ENCODE measurements around the gene CTNNA2. TPM values are rescaled to one million over a fixed set of nuclear protein-coding genes. Genes with fewer than 3 reads are reported as not detected.
"Not testable (repeated sequence)": the region's sequence is repeated elsewhere in the genome, so short reads cannot be mapped to it uniquely, and the experiment has no call there.

The CTNNA2 gene
- total RNA-seq, 1 donor from 2014 or later = 2.9 TPM

- DNase-seq (ENCODE audit: extremely low spot score in 2 of 2) = no peak
These were observed 568.1 kb downstream of the CTNNA2 start for GRCh38 chr2:80080957-80081356.

GRCh38 chr2:80086831-80087230 is 574.0 kb downstream of the CTNNA2 start:
- Histone ChIP-seq H3K36me3 (no peaks in the 10 kb centered on the region), H3K27ac (no peak overlapping the region), H3K9me3 (no peaks in the 10 kb centered on the region), H3K4me1 (no peaks in the 10 kb centered on the region), H3K27me3 (no peaks in the 10 kb centered on the region), H3K4me3 (no peak overlapping the region)
- TF ChIP-seq POLR2A (IDR thresholded peaks at IDR 0.05) = no peak
- no peak for TF ChIP-seq POLR2AphosphoS5 (IDR thresholded peaks at IDR 0.05; ENCODE audit: insufficient read depth in 1 of 2, low read depth in 1 of 2)
- TF ChIP-seq CTCF (IDR thresholded peaks at IDR 0.05) = no peak
- intact Hi-C loops (cut with DNase I) = no loop called here
- no peak for DNase-seq (ENCODE audit: extremely low spot score in 2 of 2)

More at GRCh38 chr2:80080957-80081356, 568.1 kb downstream of the CTNNA2 start:
- H3K27me3 ChIP-seq = no peaks in the 10 kb centered on the region
- intact Hi-C loops (cut with DNase I) = no loop called here
- no peaks in the 10 kb centered on the region for H3K9me3 ChIP-seq
- no peak overlapping the region for H3K27ac ChIP-seq
- no peaks in the 10 kb centered on the region for H3K4me1 ChIP-seq
- H3K4me3 ChIP-seq = peak overlapping the region in 1 of 2 donors; percentile 17
- no peaks in the 10 kb centered on the region for H3K36me3 ChIP-seq
- TF ChIP-seq POLR2A (IDR thresholded peaks at IDR 0.05) (no peak), CTCF (IDR thresholded peaks at IDR 0.05) (no peak), POLR2AphosphoS5 (IDR thresholded peaks at IDR 0.05; ENCODE audit: insufficient read depth in 1 of 2, low read depth in 1 of 2) (no peak)

GRCh38 chr2:80091237-80091636 is 578.4 kb downstream of the CTNNA2 start:
- no peak for DNase-seq (ENCODE audit: extremely low spot score in 2 of 2)
- H3K9me3 ChIP-seq = no peaks in the 10 kb centered on the region
- H3K36me3 ChIP-seq = no peaks in the 10 kb centered on the region
- no peaks in the 10 kb centered on the region for H3K4me1 ChIP-seq
- H3K27ac ChIP-seq = no peak overlapping the region
- no peaks in the 10 kb centered on the region for H3K27me3 ChIP-seq
- TF ChIP-seq POLR2A (IDR thresholded peaks at IDR 0.05) = no peak
- TF ChIP-seq POLR2AphosphoS5 (IDR thresholded peaks at IDR 0.05; ENCODE audit: insufficient read depth in 1 of 2, low read depth in 1 of 2) = no peak
- TF ChIP-seq CTCF (IDR thresholded peaks at IDR 0.05) = no peak
- intact Hi-C loops (cut with DNase I) = no loop called here
- no peak overlapping the region for H3K4me3 ChIP-seq

- intact Hi-C loops (cut with DNase I) = no loop called here
- TF ChIP-seq CTCF (IDR thresholded peaks at IDR 0.05) (no peak), POLR2AphosphoS5 (IDR thresholded peaks at IDR 0.05; ENCODE audit: insufficient read depth in 1 of 2, low read depth in 1 of 2) (no peak), POLR2A (IDR thresholded peaks at IDR 0.05) (no peak)
These were observed 579.6 kb downstream of the CTNNA2 start for GRCh38 chr2:80092474-80092873.

GRCh38 chr2:80098503-80098902 is 585.7 kb downstream of the CTNNA2 start:
- intact Hi-C loops (cut with DNase I); H3K27ac ChIP-seq; H3K9me3 ChIP-seq; DNase-seq (ENCODE audit: extremely low spot score in 2 of 2); H3K4me3 ChIP-seq; H3K27me3 ChIP-seq; H3K4me1 ChIP-seq; H3K36me3 ChIP-seq: not testable (repeated sequence)

More at GRCh38 chr2:80092474-80092873, 579.6 kb downstream of the CTNNA2 start:
- Histone ChIP-seq H3K4me1 (no peaks in the 10 kb centered on the region), H3K27me3 (no peaks in the 10 kb centered on the region), H3K27ac (no peak overlapping the region), H3K4me3 (no peak overlapping the region), H3K9me3 (no peaks in the 10 kb centered on the region), H3K36me3 (no peaks in the 10 kb centered on the region)
- DNase-seq (ENCODE audit: extremely low spot score in 2 of 2) = no peak

- Histone ChIP-seq H3K27ac (no peak overlapping the region), H3K36me3 (no peaks in the 10 kb centered on the region), H3K4me1 (no peaks in the 10 kb centered on the region), H3K4me3 (no peak overlapping the region), H3K9me3 (no peaks in the 10 kb centered on the region), H3K27me3 (no peaks in the 10 kb centered on the region)
- TF ChIP-seq CTCF (IDR thresholded peaks at IDR 0.05) (no peak), POLR2A (IDR thresholded peaks at IDR 0.05) (no peak), POLR2AphosphoS5 (IDR thresholded peaks at IDR 0.05; ENCODE audit: insufficient read depth in 1 of 2, low read depth in 1 of 2) (no peak)
- intact Hi-C loops (cut with DNase I) = no loop called here
- no peak for DNase-seq (ENCODE audit: extremely low spot score in 2 of 2)
These were observed 589.2 kb downstream of the CTNNA2 start for GRCh38 chr2:80102026-80102425.

Measured in vagina (tissue), 2 donors.